ENCODE measurements around the gene PEA15. TPM values are rescaled to one million over a fixed set of nuclear protein-coding genes. Genes with fewer than 3 reads are reported as not detected.
A peak's percentile ranks its signal among the peaks of the same experiment; 100 is the strongest.

PEA15 gene
- polyA plus RNA-seq, 4 donors, result 15.2 to 116 (median 47.9) TPM

DNA sequence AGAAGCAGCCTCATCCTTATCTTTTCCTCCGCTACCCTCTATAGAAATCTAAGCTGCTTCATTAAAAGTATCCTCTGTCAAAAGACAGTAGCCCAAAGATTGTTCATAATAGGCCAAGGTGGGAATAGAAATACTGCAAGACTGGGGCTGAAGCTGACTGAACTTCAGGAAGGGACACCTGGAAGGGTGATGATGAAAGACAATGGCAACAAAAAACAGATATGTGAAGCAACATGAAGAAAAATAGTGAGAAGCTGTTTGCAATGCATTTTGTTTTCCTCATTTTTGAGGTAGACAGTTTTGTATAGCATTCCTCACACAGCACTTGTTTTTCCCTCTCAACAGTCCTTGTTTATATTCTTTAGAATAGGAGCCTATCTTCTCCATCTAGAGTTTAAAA, 40.2 kb downstream of the PEA15 start:
- peaks cover 3 to 10% (median 7%) of the 10 kb centered on the region in 3 donors for H3K36me3 ChIP-seq (ENCODE audit: control insufficient read depth in 3 of 3, insufficient read depth in 2 of 3, low read depth in 1 of 3, low read length in 3 of 3)
- H3K4me1 ChIP-seq (ENCODE audit: control insufficient read depth in 3 of 3, insufficient read depth in 2 of 3, low read depth in 1 of 3, low read length in 2 of 3), result no peaks in the 10 kb centered on the region
- DNase-seq, result no peak
- no peaks in the 10 kb centered on the region for H3K27me3 ChIP-seq (ENCODE audit: control insufficient read depth in 3 of 3, insufficient read depth in 3 of 3, low read length in 3 of 3)
- no peaks in the 10 kb centered on the region for H3K9me3 ChIP-seq (ENCODE audit: control insufficient read depth in 2 of 2, insufficient read depth in 1 of 2, low read depth in 1 of 2, low read length in 1 of 2)
- no peak overlapping the region for H3K4me3 ChIP-seq (ENCODE audit: low read depth in 1 of 3, low read length in 3 of 3)
- no peak overlapping the region for H3K27ac ChIP-seq (ENCODE audit: low read depth in 1 of 3, low read length in 2 of 3)
- FAIRE-seq, result no peak
- 95 to 100% (median 97%) methylated on average over 1 of the region's 1 CpG for WGBS, 3 donors

DNA sequence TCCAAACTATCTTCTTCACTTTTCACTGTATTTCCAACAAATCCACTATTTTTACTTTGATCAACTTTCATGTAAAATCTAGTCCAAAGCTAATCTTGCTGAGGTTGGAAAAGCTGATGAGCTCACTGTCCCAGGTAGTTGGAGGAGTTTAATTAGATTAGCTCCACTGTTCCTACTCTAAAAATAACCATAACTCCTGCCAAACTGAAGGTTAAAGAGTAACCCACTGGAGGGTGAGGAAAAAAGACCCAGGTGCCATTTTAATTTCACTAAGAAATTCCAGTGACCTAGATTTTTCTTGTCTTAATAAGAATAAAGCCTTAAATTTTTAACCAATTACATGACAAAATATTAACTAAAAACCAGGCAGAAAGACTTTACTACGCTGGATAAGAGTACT, 41.9 kb downstream of the PEA15 start:
- H3K4me3 ChIP-seq (ENCODE audit: low read depth in 1 of 3, low read length in 3 of 3), result no peak overlapping the region
- 97 to 100% (median 100%) methylated on average over 1 of the region's 1 CpG for WGBS, 3 donors
- H3K4me1 ChIP-seq (ENCODE audit: control insufficient read depth in 3 of 3, insufficient read depth in 2 of 3, low read depth in 1 of 3, low read length in 2 of 3), result no peaks in the 10 kb centered on the region
- H3K36me3 ChIP-seq (ENCODE audit: control insufficient read depth in 3 of 3, insufficient read depth in 2 of 3, low read depth in 1 of 3, low read length in 3 of 3), result peaks cover 3 to 7% (median 6%) of the 10 kb centered on the region in 3 donors
- H3K27me3 ChIP-seq (ENCODE audit: control insufficient read depth in 3 of 3, insufficient read depth in 3 of 3, low read length in 3 of 3), result no peaks in the 10 kb centered on the region
- DNase-seq (no peak), FAIRE-seq (no peak)
- H3K9me3 ChIP-seq (ENCODE audit: control insufficient read depth in 2 of 2, insufficient read depth in 1 of 2, low read depth in 1 of 2, low read length in 1 of 2), result no peaks in the 10 kb centered on the region
- H3K27ac ChIP-seq (ENCODE audit: low read depth in 1 of 3, low read length in 2 of 3), result no peak overlapping the region

DNA sequence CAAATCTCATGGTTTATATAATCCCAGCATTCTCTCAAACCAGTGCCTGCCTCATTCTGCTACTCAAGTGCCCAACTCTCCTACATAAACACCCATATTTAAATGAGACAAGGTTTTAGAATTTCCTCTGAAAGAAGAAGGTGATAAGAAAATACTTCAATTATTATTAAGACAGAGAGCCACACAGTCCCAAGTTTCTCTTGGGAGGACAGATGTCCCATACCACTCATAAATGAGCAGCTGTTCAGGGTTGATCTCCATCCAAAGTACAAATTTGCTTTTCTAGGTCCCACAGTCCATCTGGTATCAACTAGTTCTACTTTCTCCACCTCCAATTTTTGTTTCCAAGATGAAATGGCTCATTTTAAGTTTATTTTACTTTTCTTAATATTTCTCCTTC, 45.8 kb downstream of the PEA15 start:
- Histone ChIP-seq H3K27me3 (ENCODE audit: control insufficient read depth in 3 of 3, insufficient read depth in 3 of 3, low read length in 3 of 3) (no peaks in the 10 kb centered on the region), H3K27ac (ENCODE audit: low read depth in 1 of 3, low read length in 2 of 3) (no peak overlapping the region), H3K4me3 (ENCODE audit: low read depth in 1 of 3, low read length in 3 of 3) (no peak overlapping the region), H3K4me1 (ENCODE audit: control insufficient read depth in 3 of 3, insufficient read depth in 2 of 3, low read depth in 1 of 3, low read length in 2 of 3) (no peaks in the 10 kb centered on the region), H3K9me3 (ENCODE audit: control insufficient read depth in 2 of 2, insufficient read depth in 1 of 2, low read depth in 1 of 2, low read length in 1 of 2) (no peaks in the 10 kb centered on the region), H3K36me3 (ENCODE audit: control insufficient read depth in 3 of 3, insufficient read depth in 2 of 3, low read depth in 1 of 3, low read length in 3 of 3) (peaks cover 0 to 8% (median 0%) of the 10 kb centered on the region in 3 donors)
- no peak for FAIRE-seq
- DNase-seq, result peak; percentile 18 to 22

- 60 to 70% (median 68%) methylated on average over 5 of the region's 5 CpGs for WGBS, 3 donors
Observed at GRCh38 chr1:160251687-160252526, 46.7 kb downstream of the PEA15 start.

GRCh38 chr1:160255781-160256300, 50.7 kb downstream of the PEA15 start:
- H3K4me1 ChIP-seq (ENCODE audit: control insufficient read depth in 3 of 3, insufficient read depth in 2 of 3, low read depth in 1 of 3, low read length in 2 of 3), result peaks cover 2 to 6% (median 3%) of the 10 kb centered on the region in 3 donors
- WGBS, 3 donors, result 84 to 92% (median 91%) methylated on average over 4 of the region's 4 CpGs

More at GRCh38 chr1:160251687-160252526, 46.7 kb downstream of the PEA15 start:
- no peak overlapping the region for H3K4me3 ChIP-seq (ENCODE audit: low read depth in 1 of 3, low read length in 3 of 3)
- H3K36me3 ChIP-seq (ENCODE audit: control insufficient read depth in 3 of 3, insufficient read depth in 2 of 3, low read depth in 1 of 3, low read length in 3 of 3), result peaks cover 0 to 8% (median 0%) of the 10 kb centered on the region in 3 donors
- H3K27me3 ChIP-seq (ENCODE audit: control insufficient read depth in 3 of 3, insufficient read depth in 3 of 3, low read length in 3 of 3), result no peaks in the 10 kb centered on the region
- no peaks in the 10 kb centered on the region for H3K9me3 ChIP-seq (ENCODE audit: control insufficient read depth in 2 of 2, insufficient read depth in 1 of 2, low read depth in 1 of 2, low read length in 1 of 2)
- no peak for FAIRE-seq
- H3K27ac ChIP-seq (ENCODE audit: low read depth in 1 of 3, low read length in 2 of 3), result no peak overlapping the region
- no peaks in the 10 kb centered on the region for H3K4me1 ChIP-seq (ENCODE audit: control insufficient read depth in 3 of 3, insufficient read depth in 2 of 3, low read depth in 1 of 3, low read length in 2 of 3)
- DNase-seq, result peak; percentile 77 to 78

DNA sequence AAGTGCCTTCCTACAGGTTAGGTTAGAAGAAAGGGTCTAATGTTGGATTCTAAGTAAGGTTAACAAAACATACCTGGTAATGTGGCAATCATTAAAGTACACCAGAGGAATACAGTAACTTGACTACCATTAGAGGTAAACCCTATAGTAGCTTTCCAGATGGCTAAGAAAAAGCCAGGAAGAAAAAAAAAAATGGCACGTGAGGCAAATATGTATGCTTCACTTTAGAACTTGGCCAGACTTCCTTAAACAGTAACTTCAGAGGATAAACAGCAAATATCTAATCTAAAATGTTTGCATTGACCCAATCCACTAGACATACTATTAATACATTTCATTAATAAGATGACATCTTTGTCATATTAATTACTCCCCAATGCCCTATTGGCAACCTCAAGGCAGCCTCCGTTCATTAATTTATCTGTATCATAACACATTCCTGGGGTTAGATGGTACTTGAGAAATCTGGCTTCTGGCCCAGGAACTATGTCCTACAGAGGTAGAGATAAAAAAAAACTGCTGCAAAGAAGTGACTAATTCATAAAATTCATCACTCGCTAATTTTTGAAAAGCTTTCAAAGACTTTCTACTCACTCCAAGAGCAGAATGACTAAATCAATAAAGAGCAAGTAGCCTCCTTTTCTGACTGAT, 51.3 kb downstream of the PEA15 start:
- WGBS, 3 donors, result 19 to 32% (median 26%) methylated on average over 3 of the region's 3 CpGs
- no peaks in the 10 kb centered on the region for H3K27me3 ChIP-seq (ENCODE audit: control insufficient read depth in 3 of 3, insufficient read depth in 3 of 3, low read length in 3 of 3)
- H3K4me3 ChIP-seq (ENCODE audit: low read depth in 1 of 3, low read length in 3 of 3), result no peak overlapping the region
- peaks cover 0 to 10% (median 0%) of the 10 kb centered on the region in 3 donors for H3K36me3 ChIP-seq (ENCODE audit: control insufficient read depth in 3 of 3, insufficient read depth in 2 of 3, low read depth in 1 of 3, low read length in 3 of 3)
- no peaks in the 10 kb centered on the region for H3K9me3 ChIP-seq (ENCODE audit: control insufficient read depth in 2 of 2, insufficient read depth in 1 of 2, low read depth in 1 of 2, low read length in 1 of 2)
- FAIRE-seq (no peak), DNase-seq (no peak)
- H3K4me1 ChIP-seq (ENCODE audit: control insufficient read depth in 3 of 3, insufficient read depth in 2 of 3, low read depth in 1 of 3, low read length in 2 of 3), result peaks cover 3 to 10% (median 5%) of the 10 kb centered on the region in 3 donors
- H3K27ac ChIP-seq (ENCODE audit: low read depth in 1 of 3, low read length in 2 of 3), result no peak overlapping the region

More at GRCh38 chr1:160255781-160256300, 50.7 kb downstream of the PEA15 start:
- DNase-seq (no peak), FAIRE-seq (no peak)
- no peaks in the 10 kb centered on the region for H3K9me3 ChIP-seq (ENCODE audit: control insufficient read depth in 2 of 2, insufficient read depth in 1 of 2, low read depth in 1 of 2, low read length in 1 of 2)
- no peak overlapping the region for H3K4me3 ChIP-seq (ENCODE audit: low read depth in 1 of 3, low read length in 3 of 3)
- peaks cover 0 to 12% (median 0%) of the 10 kb centered on the region in 3 donors for H3K36me3 ChIP-seq (ENCODE audit: control insufficient read depth in 3 of 3, insufficient read depth in 2 of 3, low read depth in 1 of 3, low read length in 3 of 3)
- no peaks in the 10 kb centered on the region for H3K27me3 ChIP-seq (ENCODE audit: control insufficient read depth in 3 of 3, insufficient read depth in 3 of 3, low read length in 3 of 3)
- H3K27ac ChIP-seq (ENCODE audit: low read depth in 1 of 3, low read length in 2 of 3), result no peak overlapping the region

DNA sequence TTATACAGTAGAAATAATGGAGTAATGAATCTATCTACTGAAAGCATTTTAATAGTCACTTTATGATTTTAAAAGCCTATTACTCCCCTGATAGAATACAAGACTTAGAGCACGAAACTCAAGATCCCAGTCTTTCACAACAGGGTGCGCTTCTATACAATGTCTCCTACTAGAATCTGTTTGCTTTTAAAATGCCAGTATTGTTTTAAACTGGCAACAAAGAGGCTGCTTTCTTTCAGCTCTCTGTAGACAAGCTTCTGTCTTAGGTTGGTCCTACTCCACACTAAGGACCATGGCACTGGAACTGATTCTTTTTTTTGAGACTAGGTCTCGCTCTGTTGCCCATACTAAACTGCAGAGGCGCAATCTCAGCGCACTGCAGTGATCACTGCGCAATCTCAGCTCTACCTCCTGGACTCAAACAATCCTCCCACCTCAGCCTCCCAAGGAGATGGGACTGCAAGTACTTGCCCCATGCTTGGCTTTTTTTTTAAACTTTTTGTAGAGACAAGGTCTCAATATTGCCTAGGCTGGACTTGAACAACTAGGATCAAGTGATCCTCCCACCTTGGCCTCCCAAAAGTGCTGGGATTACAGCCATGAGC, 52.3 kb downstream of the PEA15 start:
- WGBS, 3 donors, result 96 to 97% (median 96%) methylated on average over 6 of the region's 6 CpGs
- H3K27me3 ChIP-seq (ENCODE audit: control insufficient read depth in 3 of 3, insufficient read depth in 3 of 3, low read length in 3 of 3), result no peaks in the 10 kb centered on the region
- no peak for FAIRE-seq
- DNase-seq, result no peak
- H3K9me3 ChIP-seq (ENCODE audit: control insufficient read depth in 2 of 2, insufficient read depth in 1 of 2, low read depth in 1 of 2, low read length in 1 of 2), result no peaks in the 10 kb centered on the region
- H3K27ac ChIP-seq (ENCODE audit: low read depth in 1 of 3, low read length in 2 of 3), result no peak overlapping the region
- peaks cover 0 to 10% (median 0%) of the 10 kb centered on the region in 3 donors for H3K36me3 ChIP-seq (ENCODE audit: control insufficient read depth in 3 of 3, insufficient read depth in 2 of 3, low read depth in 1 of 3, low read length in 3 of 3)
- H3K4me1 ChIP-seq (ENCODE audit: control insufficient read depth in 3 of 3, insufficient read depth in 2 of 3, low read depth in 1 of 3, low read length in 2 of 3), result peaks cover 3 to 10% (median 5%) of the 10 kb centered on the region in 3 donors
- no peak overlapping the region for H3K4me3 ChIP-seq (ENCODE audit: low read depth in 1 of 3, low read length in 3 of 3)

- Histone ChIP-seq H3K9me3 (ENCODE audit: control insufficient read depth in 2 of 2, insufficient read depth in 1 of 2, low read depth in 1 of 2, low read length in 1 of 2) (no peaks in the 10 kb centered on the region), H3K4me1 (ENCODE audit: control insufficient read depth in 3 of 3, insufficient read depth in 2 of 3, low read depth in 1 of 3, low read length in 2 of 3) (peaks cover 3 to 12% (median 5%) of the 10 kb centered on the region in 3 donors), H3K36me3 (ENCODE audit: control insufficient read depth in 3 of 3, insufficient read depth in 2 of 3, low read depth in 1 of 3, low read length in 3 of 3) (peaks cover 0 to 10% (median 0%) of the 10 kb centered on the region in 3 donors), H3K4me3 (ENCODE audit: low read depth in 1 of 3, low read length in 3 of 3) (no peak overlapping the region), H3K27ac (ENCODE audit: low read depth in 1 of 3, low read length in 2 of 3) (no peak overlapping the region), H3K27me3 (ENCODE audit: control insufficient read depth in 3 of 3, insufficient read depth in 3 of 3, low read length in 3 of 3) (no peaks in the 10 kb centered on the region)
- DNase-seq (no peak), FAIRE-seq (no peak)
- WGBS, 3 donors, result 92 to 95% (median 93%) methylated on average over 7 of the region's 7 CpGs
Observed at GRCh38 chr1:160258177-160258798, 53.1 kb downstream of the PEA15 start.
